Cardiac fibroblast (primary cell): Measurements from ENCODE around the gene GLI3.

ENCODE experiments used
- DNase-seq, 2 donors: peaks; one replicate each; pipeline versions ENCODE4 v3.0.0 to v3.0.0-alpha.2; 2010; ENCODE audit warnings: low read depth in 2 of 2
- H3K4me3 ChIP-seq, 2 donors: replicated peaks in 1 of 2; 1 replicate in 1 of 2; 2 replicates in 1 of 2; pipeline ENCODE4 v1.5.1; 2011; ENCODE audit warnings: low read depth in 2 of 2, low read length in 2 of 2, mild to moderate bottlenecking in 2 of 2, moderate library complexity in 1 of 2
- CTCF ChIP-seq: IDR thresholded peaks from one replicate; pipeline ENCODE4 v1.5.1; 2011; ENCODE audit warnings: low read depth, mild to moderate bottlenecking, low read length, inconsistent platforms

GLI3 gene

GRCh38 chr7:42236976-42237810 is at the start of gene GLI3:
GLI3 (minus strand) TSS chr7:42237209; CDS start chr7:42223253, 13,956 bp downstream.
- DNase-seq: peak; percentile 92 to 96
- H3K4me3 ChIP-seq: peak within 1 kb of the TSS; percentile 82 to 87
- TF ChIP-seq CTCF: peak; percentile 51

- peak in 1 of 2 donors; percentile 20 for DNase-seq
- TF ChIP-seq CTCF: no peak
These were observed 48.4 kb upstream of the GLI3 start for GRCh38 chr7:42285383-42285824.

GRCh38 chr7:42283553-42283952 is 46.5 kb upstream of the GLI3 start:
- H3K4me3 ChIP-seq: no peak overlapping the region
- DNase-seq: peak; percentile 39 to 47
- TF ChIP-seq CTCF: no peak

More at GRCh38 chr7:42285383-42285824, 48.4 kb upstream of the GLI3 start:
- H3K4me3 ChIP-seq: no peak overlapping the region

- H3K4me3 ChIP-seq: no peak overlapping the region
- peak in 1 of 2 donors; percentile 7 for DNase-seq
- TF ChIP-seq CTCF: no peak
These were observed 41.3 kb upstream of the GLI3 start for GRCh38 chr7:42278344-42278743.

- TF ChIP-seq CTCF: no peak
- DNase-seq: peak; percentile 70 to 84
- no peak overlapping the region for H3K4me3 ChIP-seq
These were observed 37.0 kb upstream of the GLI3 start for GRCh38 chr7:42274053-42274452.

GRCh38 chr7:42272793-42273665 is 36.0 kb upstream of the GLI3 start:
- H3K4me3 ChIP-seq: no peak overlapping the region
- TF ChIP-seq CTCF: peak; percentile 81
- DNase-seq: peak; percentile 59 to 77
